ENCODE data around the gene CLEC6A. TPM values are rescaled to one million over a fixed set of nuclear protein-coding genes. Genes with fewer than 3 reads are reported as not detected.

CLEC6A gene
- total and polyA plus RNA-seq, 2 of the 8 experiments (the other 6 are each of a cell fraction or from before 2014, with no cell fraction given) = not detected

GRCh38 chr12:8493084-8493483, 37.3 kb downstream of the CLEC6A start:
- Histone ChIP-seq H3K56ac (replicated peaks; ENCODE audit: insufficient read length, low read depth, low read length) (no peak overlapping the region), H3K27ac (ENCODE audit: low read depth, low read length) (no peak overlapping the region), H2AFZ (ENCODE audit: low read length) (no peak overlapping the region), H3K4me2 (ENCODE audit: insufficient read depth in 1 of 2, low read depth in 2 of 2, low read length in 2 of 2) (no peak overlapping the region), H2AK5ac (ENCODE audit: low read depth, low read length) (no peak overlapping the region), H2BK20ac (ENCODE audit: low read length) (no peak overlapping the region), H3K79me1 (ENCODE audit: low read depth, low read length) (no peaks in the 10 kb centered on the region), H3K79me2 (ENCODE audit: control insufficient read depth in 1 of 2, insufficient read depth in 2 of 2, low read length in 2 of 2) (no peaks in the 10 kb centered on the region), H3K14ac (ENCODE audit: insufficient read length) (no peak overlapping the region), H3K36me3 (ENCODE audit: control insufficient read depth in 2 of 4, insufficient read depth in 4 of 4, low read length in 3 of 4) (no peaks in the 10 kb centered on the region; a peak in 1 of 8 replicates), H3K4me1 (replicated peaks in 1 of 4; ENCODE audit: control insufficient read depth in 3 of 4, insufficient read depth in 4 of 4, low read length in 3 of 4) (peaks cover 0 to 5% (median 2%) of the 10 kb centered on the region in 4 experiments; a peak in 5 of 7 replicates), H3K23me2 (ENCODE audit: low read depth, low read length) (no peaks in the 10 kb centered on the region), H3K18ac (ENCODE audit: extremely low read depth, low read length) (no peak overlapping the region), H4K91ac (replicated peaks; ENCODE audit: insufficient read length, low read length) (no peak overlapping the region), H3K4ac (replicated peaks; ENCODE audit: insufficient read length, low read depth, low read length) (no peak overlapping the region), H4K20me1 (replicated peaks in 1 of 2; ENCODE audit: control insufficient read depth in 1 of 2, insufficient read depth in 2 of 2, low read length in 2 of 2) (no peaks in the 10 kb centered on the region), H3K4me3 (ENCODE audit: extremely low read depth in 1 of 4, insufficient read depth in 2 of 4, low read depth in 3 of 4, low read length in 4 of 4) (no peak overlapping the region), H3K9me3 (ENCODE audit: insufficient read depth in 2 of 2, low read depth in 1 of 2, low read length in 1 of 2) (no peaks in the 10 kb centered on the region; a peak in 1 of 4 replicates), H3K23ac (ENCODE audit: insufficient read length) (no peak overlapping the region), H2BK5ac (ENCODE audit: low read depth, low read length) (no peak overlapping the region), H3K9ac (replicated peaks in 1 of 4; ENCODE audit: extremely low read depth in 1 of 4, low read depth in 3 of 4, low read length in 3 of 4) (no peak overlapping the region), H2BK15ac (ENCODE audit: low read length) (no peak overlapping the region), H2BK120ac (replicated peaks; ENCODE audit: low read depth, low read length) (no peak overlapping the region), H4K5ac (ENCODE audit: insufficient read length, low read depth, low read length) (no peak overlapping the region), H3K27me3 (replicated peaks in 1 of 4; ENCODE audit: control insufficient read depth in 3 of 4, extremely low read depth in 1 of 4, insufficient read depth in 3 of 4, low read length in 3 of 4) (no peaks in the 10 kb centered on the region), H4K8ac (ENCODE audit: extremely low read depth, insufficient read depth, low read length) (no peak overlapping the region), H2BK12ac (ENCODE audit: low read depth, low read length) (no peak overlapping the region)
- DNase-seq (ENCODE audit: low read depth in 1 of 2, low spot score in 2 of 2) = no peak
- FAIRE-seq = no peak
- ChIA-PET POLR2A (ENCODE audit: partially characterized antibody) (no interaction called here), CTCF (ENCODE audit: partially characterized antibody) (interaction anchor here (1.0 to 1.1 kb wide), 2 partner anchors 9 to 21 kb away, joined by 3 read pairs; no protein-coding TSS in a partner anchor)
- 42% methylated on average over 2 of the region's 2 CpGs; no CpG with 5 or more reads in 1 of the 2 experiments for whole genome bisulfite sequencing, 2 experiments (ENCODE audit: extremely low coverage in 1 of 2, insufficient coverage in 1 of 2, insufficient read length in 1 of 2, insufficient replicate concordance in 2 of 2, low coverage in 1 of 2, low lambda C conversion rate in 2 of 2, missing lambda C conversion rate in 1 of 2)
- TF ChIP-seq CREB1 (IDR thresholded peaks at IDR 0.05) (no peak), SIRT6 (IDR thresholded peaks at IDR 0.05; ENCODE audit: low read length) (no peak), ASH2L (IDR thresholded peaks at IDR 0.05; ENCODE audit: low read length) (no peak), TBP (IDR thresholded peaks at IDR 0.05; ENCODE audit: low read depth, low read length) (no peak), FOSL1 (IDR thresholded peaks at IDR 0.05; ENCODE audit: insufficient read depth, low read depth, low read length) (no peak), RFX5 (IDR thresholded peaks at IDR 0.05; ENCODE audit: borderline replicate concordance, low read depth, low read length) (no peak), RAD21 (IDR thresholded peaks at IDR 0.05 in 1 of 2, conservative IDR thresholded peaks at IDR 0.05 in 1 of 2; ENCODE audit: low read depth in 2 of 2, low read length in 2 of 2) (no peak), SIN3A (conservative IDR thresholded peaks at IDR 0.05 in 1 of 2, IDR thresholded peaks at IDR 0.05 in 1 of 2; ENCODE audit: low read depth in 1 of 2, low read length in 2 of 2) (no peak)

Data from H1 (cell line).